HCT116 (cell line): ENCODE data around the gene BICD1. TPM values are rescaled to one million over a fixed set of nuclear protein-coding genes. Genes with fewer than 3 reads are reported as not detected.

ENCODE experiments used
- ATAC-seq: fragments of 200-7000 bp; cut with Tn5 transposase; 2 replicates; pipeline ENCODE4 v1.9.1; 2020; ENCODE audit warnings: mild to moderate bottlenecking, moderate library complexity
- BruUV-seq: library from RNA; stranded (reverse); fragments of 400-500 nt; replicated peaks from 2 replicates; lab custom pipeline; 2021; lab: Mats Ljungman, UMichigan
- CTCF ChIA-PET: fragments of 300-600 bp; sonication (Branson Sonifier 250); formaldehyde crosslinking; loops from one replicate; lab custom pipeline; 2021; ENCODE audit warnings: antibody characterized with exemption; lab: Charles Lee
- POLR2A ChIA-PET: fragments of 300-600, 350-600 bp; sonication (Branson Sonifier 250); formaldehyde crosslinking; loops from one replicate; lab custom pipeline; 2021; ENCODE audit warnings: antibody characterized with exemption; lab: Charles Lee
- RAD21 ChIA-PET, 2 experiments: fragments of 300-600 bp; sonication (Branson Sonifier 250); formaldehyde crosslinking; loops; one replicate each; lab custom pipeline; 2023; ENCODE audit warnings: low total read pairs in 2 of 2; ENCODE audit not compliant: uncharacterized antibody in 2 of 2, unreplicated experiment in 2 of 2, low non-redundant PET in 1 of 2; lab: Charles Lee
- DNase-seq: peaks from one replicate; pipeline ENCODE4 v3.0.0-alpha.2; 2010; ENCODE audit warnings: low read depth, low spot score
- H2AFZ ChIP-seq: fragments of 200-600 bp; shearing (Covaris generic), sonication (generic); 2 replicates; pipeline ENCODE4 v1.6.1; 2017; ENCODE audit warnings: low read depth, mixed run types, mixed read lengths, antibody characterized with exemption, low read length; ENCODE audit not compliant: poor library complexity, severe bottlenecking
- H3K27ac ChIP-seq: 2 replicates; pipeline ENCODE4 v1.5.1; 2012; ENCODE audit warnings: low read depth, low read length
- H3K27me3 ChIP-seq: fragments of 200-600 bp; sonication (generic); 2 replicates; pipeline ENCODE4 v1.6.1; 2016; ENCODE audit warnings: mixed run types, low read length, mixed read lengths; ENCODE audit not compliant: insufficient read depth
- H3K36me3 ChIP-seq, 2 experiments: fragments of 200-500 bp in 1 of 2; fragments of 200-600 bp in 1 of 2; sonication (Bioruptor generic) in 1 of 2; sonication (generic) in 1 of 2; 2 replicates each; pipeline versions ENCODE4 v1.5.1 to v1.6.1; 2014 to 2016; ENCODE audit warnings: low read length in 2 of 2, inconsistent platforms in 1 of 2, mixed read lengths in 1 of 2, mixed run types in 1 of 2; ENCODE audit not compliant: insufficient read depth in 2 of 2, control insufficient read depth in 1 of 2
- H3K4me1 ChIP-seq, 2 experiments: fragments of 200-600 bp in 1 of 2; sonication (generic) in 1 of 2; 2 replicates each; pipeline versions ENCODE4 v1.5.1 to v1.6.1; 2012 to 2017; ENCODE audit warnings: low read length in 2 of 2, inconsistent platforms in 1 of 2, mild to moderate bottlenecking in 1 of 2, mixed read lengths in 1 of 2, mixed run types in 1 of 2, moderate library complexity in 1 of 2; ENCODE audit not compliant: insufficient read depth in 2 of 2, control insufficient read depth in 1 of 2
- H3K4me2 ChIP-seq: fragments of 200-600 bp; sonication (generic); 2 replicates; pipeline ENCODE4 v1.6.1; 2017; ENCODE audit warnings: mixed run types, low read length, mixed read lengths
- H3K4me3 ChIP-seq, 2 experiments: fragments of 200-600 bp in 1 of 2; sonication (generic) in 1 of 2; replicated peaks in 1 of 2; 2 replicates each; pipeline ENCODE4 v1.5.1; 2011 to 2016; ENCODE audit warnings: low read length in 2 of 2, control low read depth in 1 of 2, low read depth in 1 of 2, mild to moderate bottlenecking in 1 of 2, mixed read lengths in 1 of 2, mixed run types in 1 of 2
- H3K79me2 ChIP-seq: fragments of 200-600 bp; sonication (generic); 2 replicates; pipeline ENCODE4 v1.6.1; 2017; ENCODE audit warnings: mild to moderate bottlenecking, mixed run types, low read length, moderate library complexity, mixed read lengths; ENCODE audit not compliant: insufficient read depth
- H3K9ac ChIP-seq: fragments of 200-600 bp; sonication (generic); 2 replicates; pipeline ENCODE4 v1.6.1; 2016; ENCODE audit warnings: low read length, mixed read lengths
- H3K9me2 ChIP-seq: fragments of 200-600 bp; sonication (generic), shearing (Covaris generic); 2 replicates; pipeline ENCODE4 v1.6.1; 2017; ENCODE audit warnings: mixed run types, mild to moderate bottlenecking, moderate library complexity; ENCODE audit not compliant: insufficient read depth
- H3K9me3 ChIP-seq, 2 experiments: fragments of 200-500 bp in 1 of 2; fragments of 200-600 bp in 1 of 2; sonication (Bioruptor generic) in 1 of 2; sonication (generic) in 1 of 2; 2 replicates each; pipeline ENCODE4 v1.6.1; 2014 to 2017; ENCODE audit warnings: low read length in 2 of 2, mixed read lengths in 2 of 2, inconsistent platforms in 1 of 2, low read depth in 1 of 2, mild to moderate bottlenecking in 1 of 2, mixed run types in 1 of 2, moderate library complexity in 1 of 2; ENCODE audit not compliant: control insufficient read depth in 1 of 2, insufficient read depth in 1 of 2
- H4K20me1 ChIP-seq: fragments of 200-600 bp; sonication (generic), shearing (Covaris generic); 2 replicates; pipeline ENCODE4 v1.6.1; 2017; ENCODE audit warnings: mixed run types, mild to moderate bottlenecking, moderate library complexity; ENCODE audit not compliant: insufficient read depth
- ATF3 ChIP-seq: IDR thresholded peaks from 2 replicates; pipeline ENCODE4 v1.6.1; 2012
- CBX3 ChIP-seq: IDR thresholded peaks from 2 replicates; pipeline ENCODE4 v1.6.1; 2012; ENCODE audit warnings: low read depth
- CEBPB ChIP-seq: IDR thresholded peaks from 2 replicates; pipeline ENCODE4 v1.6.1; 2012; ENCODE audit warnings: low read depth
- CTCF ChIP-seq, 3 experiments: fragments of 200-600 bp in 1 of 3; sonication (generic) in 1 of 3; IDR thresholded peaks in 2 of 3; conservative IDR thresholded peaks in 1 of 3; 2 replicates each; pipeline ENCODE4 v1.5.1; 2012 to 2017; ENCODE audit warnings: low read depth in 2 of 3, low read length in 2 of 3, antibody characterized with exemption in 1 of 3, borderline replicate concordance in 1 of 3, control low read depth in 1 of 3, mild to moderate bottlenecking in 1 of 3, mixed read lengths in 1 of 3, mixed run types in 1 of 3, moderate library complexity in 1 of 3; ENCODE audit not compliant: insufficient read depth in 1 of 3
- EZH2 ChIP-seq: fragments of 200-600 bp; sonication (generic); IDR thresholded peaks from 2 replicates; pipeline ENCODE4 v1.6.1; 2017; ENCODE audit warnings: antibody characterized with exemption, mixed run types
- EZH2phosphoT487 ChIP-seq: fragments of 200-600 bp; IDR thresholded peaks from 2 replicates; pipeline ENCODE4 v1.6.1; 2018; ENCODE audit warnings: antibody characterized with exemption, borderline replicate concordance
- FOSL1 ChIP-seq: IDR thresholded peaks from 2 replicates; pipeline ENCODE4 v1.6.1; 2012; ENCODE audit warnings: low read depth
- POLR2A ChIP-seq: IDR thresholded peaks from 2 replicates; pipeline ENCODE4 v1.7.0; 2011; ENCODE audit warnings: borderline replicate concordance; ENCODE audit not compliant: insufficient read depth, insufficient read length; ENCODE audit errors: extremely low read depth
- POLR2AphosphoS5 ChIP-seq: IDR thresholded peaks from 2 replicates; pipeline ENCODE4 v1.6.1; 2011; ENCODE audit warnings: mild to moderate bottlenecking, low read depth, low read length, moderate library complexity
- RAD21 ChIP-seq: IDR thresholded peaks from 2 replicates; pipeline ENCODE4 v1.6.1; 2012; ENCODE audit warnings: low read depth, mild to moderate bottlenecking
- SIN3A ChIP-seq: IDR thresholded peaks from 2 replicates; pipeline ENCODE4 v1.6.1; 2012; ENCODE audit warnings: low read depth
- SP1 ChIP-seq: IDR thresholded peaks from 2 replicates; pipeline ENCODE4 v1.6.1; 2012; ENCODE audit warnings: low read depth
- SRF ChIP-seq: IDR thresholded peaks from 2 replicates; pipeline ENCODE4 v1.6.1; 2012; ENCODE audit warnings: low read depth
- YY1 ChIP-seq: IDR thresholded peaks from 2 replicates; pipeline ENCODE4 v1.6.1; 2011; ENCODE audit warnings: low read length, low read depth, moderate library complexity, mild to moderate bottlenecking; ENCODE audit not compliant: insufficient replicate concordance; ENCODE audit errors: extremely low read depth
- ZBTB33 ChIP-seq: IDR thresholded peaks from 2 replicates; pipeline ENCODE4 v1.6.1; 2011; ENCODE audit warnings: mild to moderate bottlenecking, low read length, moderate library complexity; ENCODE audit not compliant: insufficient replicate concordance; ENCODE audit errors: extremely low read depth
- intact Hi-C: fragments of 100-400 bp; cut with micrococcal nuclease; formaldehyde crosslinking; loops from 2 replicates; pipeline ENCODE4 v1.10.0; 2022
- total RNA-seq: library from RNA; stranded (reverse); gene quantifications from one replicate; pipeline ENCODE4 v1.2.1, GENCODE V29; 2021; ENCODE audit not compliant: unreplicated experiment

Gene BICD1
- total RNA-seq, 1 experiment from 2014 or later: 32.5 TPM

DNA sequence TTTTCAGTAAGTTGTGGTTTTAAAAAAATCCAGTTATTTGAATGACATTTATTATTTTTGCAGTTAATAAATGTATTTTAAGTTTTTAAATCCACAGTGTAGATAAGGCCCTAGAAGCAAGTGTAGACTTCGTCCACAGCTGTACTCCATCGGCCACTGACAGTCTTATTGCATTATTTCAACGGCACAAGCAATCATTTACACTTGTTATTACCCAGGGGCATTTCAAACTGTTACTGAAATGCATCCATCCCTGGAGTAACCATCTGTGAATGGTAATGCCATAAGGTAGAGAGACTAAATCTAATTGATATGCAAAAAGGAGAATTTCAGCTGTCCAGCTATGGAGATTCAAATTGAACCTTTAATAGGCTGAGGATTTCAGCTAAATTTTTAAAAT is 48.4 kb downstream of the BICD1 start (continued):
- no peak for TF ChIP-seq CTCF (IDR thresholded peaks at IDR 0.05 in 2 of 3, conservative IDR thresholded peaks at IDR 0.05 in 1 of 3; ENCODE audit: borderline replicate concordance in 1 of 3, insufficient read depth in 1 of 3, low read depth in 2 of 3, low read length in 2 of 3)
- TF ChIP-seq FOSL1: no peak
- TF ChIP-seq POLR2A: no peak
- TF ChIP-seq EZH2: no peak
- no peak for TF ChIP-seq CEBPB

DNA sequence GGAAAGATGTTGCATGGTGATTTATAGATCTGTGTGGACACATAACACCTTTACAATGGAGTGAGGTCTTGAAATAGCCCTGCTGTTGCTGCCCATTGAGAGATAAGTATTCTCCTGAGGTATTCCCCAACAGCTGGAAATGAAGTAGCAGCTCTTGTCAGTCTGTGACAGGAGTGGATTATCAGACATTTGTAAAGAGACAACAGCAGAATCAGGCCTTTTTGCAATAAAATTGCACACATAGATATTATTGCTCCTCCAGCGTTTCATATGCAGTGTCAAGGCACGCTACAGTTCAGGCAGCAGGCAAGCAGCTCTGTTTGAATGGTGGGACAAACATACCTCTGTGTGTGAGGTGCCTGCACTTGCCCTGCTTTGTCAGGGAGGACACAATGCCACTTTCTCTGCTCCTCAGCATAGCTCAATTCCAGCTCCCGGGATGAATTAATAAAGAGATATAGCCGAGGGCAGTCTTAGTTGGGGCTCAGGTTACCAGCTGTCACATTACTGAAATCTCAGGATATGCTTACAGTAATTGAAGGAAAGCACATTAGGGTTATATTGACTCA is 49.4 kb downstream of the BICD1 start:
- ChIA-PET RAD21 (no interaction called here), CTCF (no interaction called here), POLR2A (no interaction called here)
- Histone ChIP-seq H3K27ac (no peak overlapping the region), H3K4me1 (no peaks in the 10 kb centered on the region), H3K27me3 (no peaks in the 10 kb centered on the region), H3K9ac (no peak overlapping the region), H3K4me2 (no peak overlapping the region), H3K9me2 (no peaks in the 10 kb centered on the region), H3K79me2 (0 out of 2 replicates have a peak, but pooled peaks cover 11% of the 10 kb centered on the region), H3K4me3 (no peak overlapping the region), H3K36me3 (no peaks in the 10 kb centered on the region), H2AFZ (no peak overlapping the region), H4K20me1 (no peaks in the 10 kb centered on the region; the same call in 1 of the 2 replicates), H3K9me3 (no peaks in the 10 kb centered on the region)
- TF ChIP-seq EZH2phosphoT487 (no peak), SIN3A (no peak), SP1 (no peak), RAD21 (no peak), SRF (no peak), ATF3 (no peak), POLR2AphosphoS5 (no peak), POLR2A (no peak), CBX3 (no peak), ZBTB33 (no peak), CEBPB (no peak), YY1 (no peak)
- no peak for DNase-seq
- intact Hi-C loops: no loop called here
- BruUV-seq: no TSS peak
- ATAC-seq: no peak
